KMS-11 (cell line): Measurements from ENCODE around the gene CFD.

Experiments
- H2AFZ ChIP-seq: fragments of 200-600 bp; sonication (generic); 2 replicates; pipeline ENCODE4 v1.6.1; 2016; ENCODE audit warnings: antibody characterized with exemption, mixed run types, low read depth
- H3K27ac ChIP-seq: fragments of 200-600 bp; sonication (generic); 2 replicates; pipeline ENCODE4 v1.6.1; 2016; ENCODE audit warnings: mild to moderate bottlenecking, mixed run types
- H3K27me3 ChIP-seq: fragments of 200-600 bp; sonication (generic); 2 replicates; pipeline ENCODE4 v1.6.1; 2017; ENCODE audit warnings: mild to moderate bottlenecking, low read depth, mixed run types, moderate library complexity; ENCODE audit not compliant: insufficient read depth
- H3K36me3 ChIP-seq: fragments of 200-600 bp; sonication (generic); 2 replicates; pipeline ENCODE4 v1.6.1; 2017; ENCODE audit warnings: mild to moderate bottlenecking, mixed run types; ENCODE audit not compliant: insufficient read depth
- H3K4me1 ChIP-seq: fragments of 200-600 bp; sonication (generic); 2 replicates; pipeline ENCODE4 v1.6.1; 2016; ENCODE audit warnings: mild to moderate bottlenecking, low read depth, mixed run types; ENCODE audit not compliant: poor library complexity, severe bottlenecking
- H3K4me2 ChIP-seq: fragments of 200-600 bp; sonication (generic); 2 replicates; pipeline ENCODE4 v1.7.0; 2016; ENCODE audit warnings: mild to moderate bottlenecking, mixed run types
- H3K4me3 ChIP-seq: fragments of 200-600 bp; sonication (generic); IDR thresholded peaks from 2 replicates; pipeline ENCODE4 v1.6.1; 2017; ENCODE audit warnings: low read depth, low read length, mixed read lengths; ENCODE audit not compliant: insufficient read depth
- H3K79me2 ChIP-seq: fragments of 200-600 bp; sonication (generic); 2 replicates; pipeline ENCODE4 v1.6.1; 2016; ENCODE audit warnings: low read depth, mixed run types; ENCODE audit not compliant: insufficient read depth
- H3K9ac ChIP-seq: fragments of 200-600 bp; sonication (generic); 2 replicates; pipeline ENCODE4 v1.6.1; 2016; ENCODE audit warnings: mild to moderate bottlenecking, mixed run types
- H4K20me1 ChIP-seq: fragments of 200-600 bp; sonication (generic); 2 replicates; pipeline ENCODE4 v1.6.1; 2016; ENCODE audit warnings: mild to moderate bottlenecking, mixed run types; ENCODE audit not compliant: insufficient read depth
- TF ChIP-seq, protein P1 (sequence below): fragments of 200-600 bp; sonication (generic); conservative IDR thresholded peaks from 2 replicates; pipeline ENCODE4 v1.6.1; 2017; ENCODE audit warnings: low read depth, mild to moderate bottlenecking, antibody characterized with exemption, low read length, moderate library complexity, mixed read lengths

CFD gene

DNA sequence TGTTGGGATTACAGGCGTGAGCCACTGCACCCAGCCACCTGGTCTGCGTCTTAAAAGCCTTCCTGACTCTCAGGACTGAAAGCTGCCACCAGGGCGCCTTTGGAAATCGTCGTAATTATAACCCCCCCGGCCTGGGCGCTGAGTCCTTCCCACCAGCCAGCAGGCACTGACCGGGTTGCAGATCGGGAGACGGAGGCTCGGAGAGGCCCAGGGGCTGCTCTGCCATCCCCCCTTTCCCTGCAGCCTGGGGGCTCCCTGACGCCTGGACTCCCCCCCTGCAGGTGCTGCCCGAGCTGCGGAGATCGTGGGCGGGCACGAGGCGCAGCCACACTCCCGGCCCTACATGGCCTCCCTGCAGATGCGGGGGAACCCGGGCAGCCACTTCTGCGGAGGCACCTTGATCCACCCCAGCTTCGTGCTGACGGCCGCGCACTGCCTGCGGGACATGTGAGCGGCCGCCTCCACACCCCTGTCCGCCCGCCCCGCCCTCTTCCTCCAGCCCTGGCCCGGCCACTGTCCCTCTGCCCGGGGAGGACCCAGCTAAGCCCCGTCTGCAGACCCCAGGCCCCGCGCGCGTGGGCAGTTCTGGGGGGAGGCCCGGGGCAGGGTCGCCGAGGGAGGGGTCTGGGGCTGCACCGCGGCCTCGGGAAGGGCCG, 16.2 kb upstream of the CFD start:
- Histone ChIP-seq H3K79me2 (peaks cover 21% of the 10 kb centered on the region), H2AFZ (peak overlapping the region; percentile 52), H3K4me2 (peak overlapping the region; percentile 60), H3K4me3 (no peak overlapping the region), H4K20me1 (no peaks in the 10 kb centered on the region), H3K9ac (peak overlapping the region; percentile 32; the same call in 1 of the 2 replicates), H3K27ac (peak overlapping the region; percentile 55), H3K27me3 (no peaks in the 10 kb centered on the region; the same call in 1 of the 2 replicates), H3K36me3 (no peaks in the 10 kb centered on the region), H3K4me1 (peaks cover 40% of the 10 kb centered on the region)
- TF ChIP-seq, protein P1, sequence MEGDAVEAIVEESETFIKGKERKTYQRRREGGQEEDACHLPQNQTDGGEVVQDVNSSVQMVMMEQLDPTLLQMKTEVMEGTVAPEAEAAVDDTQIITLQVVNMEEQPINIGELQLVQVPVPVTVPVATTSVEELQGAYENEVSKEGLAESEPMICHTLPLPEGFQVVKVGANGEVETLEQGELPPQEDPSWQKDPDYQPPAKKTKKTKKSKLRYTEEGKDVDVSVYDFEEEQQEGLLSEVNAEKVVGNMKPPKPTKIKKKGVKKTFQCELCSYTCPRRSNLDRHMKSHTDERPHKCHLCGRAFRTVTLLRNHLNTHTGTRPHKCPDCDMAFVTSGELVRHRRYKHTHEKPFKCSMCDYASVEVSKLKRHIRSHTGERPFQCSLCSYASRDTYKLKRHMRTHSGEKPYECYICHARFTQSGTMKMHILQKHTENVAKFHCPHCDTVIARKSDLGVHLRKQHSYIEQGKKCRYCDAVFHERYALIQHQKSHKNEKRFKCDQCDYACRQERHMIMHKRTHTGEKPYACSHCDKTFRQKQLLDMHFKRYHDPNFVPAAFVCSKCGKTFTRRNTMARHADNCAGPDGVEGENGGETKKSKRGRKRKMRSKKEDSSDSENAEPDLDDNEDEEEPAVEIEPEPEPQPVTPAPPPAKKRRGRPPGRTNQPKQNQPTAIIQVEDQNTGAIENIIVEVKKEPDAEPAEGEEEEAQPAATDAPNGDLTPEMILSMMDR, result no peak

DNA sequence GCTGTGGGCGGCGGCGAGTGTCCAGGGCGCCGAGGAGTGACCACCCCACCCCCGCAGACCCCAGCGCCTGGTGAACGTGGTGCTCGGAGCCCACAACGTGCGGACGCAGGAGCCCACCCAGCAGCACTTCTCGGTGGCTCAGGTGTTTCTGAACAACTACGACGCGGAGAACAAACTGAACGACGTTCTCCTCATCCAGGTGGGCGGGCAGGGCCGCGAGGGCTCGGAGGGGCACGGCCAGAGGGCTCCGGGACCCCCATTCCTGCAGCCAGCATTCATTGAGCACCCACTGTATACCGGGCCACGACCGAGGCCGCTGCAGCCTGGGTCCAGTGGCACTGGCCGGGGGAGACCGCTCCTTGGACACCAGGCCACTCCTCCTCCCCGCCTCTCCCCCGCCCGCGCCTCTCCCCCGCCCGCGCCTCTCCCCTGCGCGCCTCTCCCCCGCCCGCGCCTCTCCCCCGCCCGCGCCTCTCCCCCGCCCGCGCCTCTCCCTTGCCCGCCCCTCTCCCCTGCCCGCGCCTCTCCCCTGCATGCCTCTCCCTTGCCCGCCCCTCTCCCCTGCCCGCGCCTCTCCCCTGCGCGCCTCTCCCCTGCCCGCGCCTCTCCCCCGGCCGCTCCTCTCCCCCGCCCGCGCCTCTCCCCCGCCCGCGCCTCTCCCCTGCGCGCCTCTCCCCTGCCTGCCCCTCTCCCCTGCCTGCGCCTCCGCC, 15.5 kb upstream of the CFD start:
- Histone ChIP-seq H3K36me3 (no peaks in the 10 kb centered on the region), H3K79me2 (peaks cover 21% of the 10 kb centered on the region), H3K27ac (peak overlapping the region; percentile 98), H3K27me3 (no peaks in the 10 kb centered on the region; the same call in 1 of the 2 replicates), H3K4me1 (peaks cover 42% of the 10 kb centered on the region), H3K4me2 (peak overlapping the region; percentile 60), H2AFZ (peak overlapping the region; percentile 52; the same call in 1 of the 2 replicates), H3K9ac (peak overlapping the region; percentile 94; the same call in 1 of the 2 replicates), H4K20me1 (no peaks in the 10 kb centered on the region), H3K4me3 (no peak overlapping the region)
- TF ChIP-seq, protein P1, result no peak

DNA sequence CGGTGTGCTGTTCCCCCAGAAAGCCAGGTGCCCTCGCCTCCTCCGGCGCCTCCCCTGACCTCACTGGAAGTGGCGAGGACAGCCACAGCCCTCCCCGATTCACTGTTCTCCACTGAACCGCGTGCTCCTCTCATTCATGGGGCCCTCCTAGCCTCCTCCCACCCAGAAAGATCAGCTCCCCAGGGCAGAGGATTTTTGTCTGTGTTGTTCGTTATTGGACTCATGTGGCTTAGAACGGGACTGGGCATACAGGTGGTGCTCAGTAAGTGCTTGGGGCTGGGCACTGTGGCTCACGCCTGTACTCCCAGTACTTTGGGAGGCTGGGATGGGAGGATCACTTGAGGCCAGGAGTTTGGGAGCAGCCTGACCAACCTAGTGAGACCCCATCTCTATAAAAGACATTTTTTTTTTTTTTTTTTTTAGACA, 14.9 kb upstream of the CFD start:
- Histone ChIP-seq H3K79me2 (peaks cover 21% of the 10 kb centered on the region), H4K20me1 (no peaks in the 10 kb centered on the region), H3K4me2 (peak overlapping the region; percentile 96), H3K4me3 (no peak overlapping the region), H3K27me3 (no peaks in the 10 kb centered on the region), H2AFZ (peak overlapping the region; percentile 33; the same call in 1 of the 2 replicates), H3K4me1 (peaks cover 42% of the 10 kb centered on the region), H3K9ac (peak overlapping the region; percentile 94), H3K27ac (peak overlapping the region; percentile 98), H3K36me3 (no peaks in the 10 kb centered on the region)
- TF ChIP-seq, protein P1, result no peak

DNA sequence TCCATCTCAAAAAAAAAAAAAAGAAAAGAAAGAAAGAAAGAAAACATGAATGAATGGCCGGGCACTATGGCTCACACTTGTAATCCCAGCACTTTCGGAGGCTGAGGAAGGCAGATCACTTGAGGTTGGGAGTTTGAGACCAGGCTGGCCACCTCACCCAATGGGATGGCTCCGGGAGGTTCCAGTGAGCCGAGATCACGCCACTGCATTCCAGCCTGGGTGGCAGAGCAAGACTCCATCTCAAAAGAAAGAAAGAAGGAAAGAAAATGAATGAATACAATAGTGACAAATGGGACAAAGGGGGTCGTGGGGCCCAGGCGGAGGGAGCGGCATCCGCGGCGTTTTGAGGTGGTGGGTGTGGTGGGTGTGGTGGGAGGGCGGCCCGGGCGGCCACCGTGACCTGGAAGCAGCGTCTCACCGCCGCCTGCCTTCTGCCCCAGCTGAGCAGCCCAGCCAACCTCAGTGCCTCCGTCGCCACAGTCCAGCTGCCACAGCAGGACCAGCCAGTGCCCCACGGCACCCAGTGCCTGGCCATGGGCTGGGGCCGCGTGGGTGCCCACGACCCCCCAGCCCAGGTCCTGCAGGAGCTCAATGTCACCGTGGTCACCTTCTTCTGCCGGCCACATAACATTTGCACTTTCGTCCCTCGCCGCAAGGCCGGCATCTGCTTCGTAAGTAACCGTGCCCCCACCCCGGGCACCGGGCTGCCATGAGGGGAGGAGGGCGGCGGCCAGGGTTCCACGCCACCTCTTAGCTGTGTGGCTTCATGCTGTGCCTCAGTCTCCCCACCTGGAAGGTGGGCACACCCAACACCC, 13.6 kb upstream of the CFD start:
- Histone ChIP-seq H4K20me1 (no peaks in the 10 kb centered on the region), H2AFZ (no peak overlapping the region), H3K79me2 (peaks cover 21% of the 10 kb centered on the region), H3K27me3 (no peaks in the 10 kb centered on the region), H3K4me3 (no peak overlapping the region), H3K4me1 (peaks cover 42% of the 10 kb centered on the region), H3K4me2 (peak overlapping the region; percentile 96), H3K36me3 (no peaks in the 10 kb centered on the region), H3K9ac (peak overlapping the region; percentile 94), H3K27ac (peak overlapping the region; percentile 98)
- TF ChIP-seq, protein P1, result no peak
